Measurements from ENCODE around the gene BRWD1. TPM values are rescaled to one million over a fixed set of nuclear protein-coding genes. Genes with fewer than 3 reads are reported as not detected.

BRWD1 gene
- total and polyA plus RNA-seq, 2 of the 8 experiments (the other 6 are each of a cell fraction or from before 2014, with no cell fraction given), result 9.3 to 45.2 TPM

DNA sequence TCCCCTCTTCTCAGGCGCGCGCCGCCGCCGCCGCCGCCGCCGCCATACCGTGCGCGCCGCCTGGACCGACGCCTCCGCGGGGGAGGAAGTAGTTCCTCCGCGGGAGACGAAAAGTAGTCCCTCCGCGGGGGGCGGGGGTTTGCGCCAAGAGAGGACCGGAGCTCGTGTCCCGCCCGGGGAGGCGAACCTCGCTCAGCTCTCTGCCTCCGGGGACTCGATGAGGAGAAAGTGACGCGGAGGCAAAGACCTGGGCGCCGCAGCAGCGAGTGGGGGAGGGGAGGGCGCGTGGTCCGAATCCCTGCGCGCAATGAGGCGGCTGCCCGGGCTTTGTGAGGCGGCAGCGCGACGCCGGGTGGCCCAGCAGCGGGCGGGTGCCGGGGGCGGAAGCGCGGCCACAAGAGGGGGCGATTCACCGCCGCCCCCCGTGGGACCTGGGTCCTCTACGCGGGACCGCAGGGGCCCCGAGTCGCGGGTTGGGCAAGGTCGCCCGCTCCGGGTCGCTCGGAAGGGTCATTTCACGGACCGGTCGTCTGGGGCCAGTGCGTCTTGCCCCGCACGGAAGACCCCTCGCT, at the start of gene BRWD1 (continued):
- no peak for TF ChIP-seq SUZ12 (IDR thresholded peaks at IDR 0.05; ENCODE audit: low read length)
- no peak for TF ChIP-seq NRF1 (IDR thresholded peaks at IDR 0.05; ENCODE audit: low read depth, low read length)
- TF ChIP-seq CBX8 (IDR thresholded peaks at IDR 0.05; ENCODE audit: borderline replicate concordance, low read depth, low read length), result no peak
- peak; percentile 50 for TF ChIP-seq CREB1 (IDR thresholded peaks at IDR 0.05)
- TF ChIP-seq HDAC2 (IDR thresholded peaks at IDR 0.05; ENCODE audit: borderline replicate concordance in 1 of 2, low read depth in 2 of 2, low read length in 2 of 2), result peak in 1 of 2 experiments; percentile 64; a peak in 1 of 4 replicates
- peak; percentile 91 to 93 for TF ChIP-seq POLR2A (IDR thresholded peaks at IDR 0.05; ENCODE audit: control extremely low read depth in 1 of 2, low read depth in 2 of 2, low read length in 2 of 2)
- no peak for TF ChIP-seq JUND (IDR thresholded peaks at IDR 0.05; ENCODE audit: low read length)
- no peak for TF ChIP-seq SIX5 (IDR thresholded peaks at IDR 0.05; ENCODE audit: low read depth, low read length)
- no peak for TF ChIP-seq JUN (IDR thresholded peaks at IDR 0.05; ENCODE audit: low read depth, low read length)
- 0 out of 2 replicates have a peak, but pooled peaks have one; percentile 30 for TF ChIP-seq SP1 (IDR thresholded peaks at IDR 0.05; ENCODE audit: low read depth, low read length)
- no peak for TF ChIP-seq SAP30 (IDR thresholded peaks at IDR 0.05; ENCODE audit: insufficient read depth, insufficient replicate concordance, low read length)
- TF ChIP-seq RXRA (IDR thresholded peaks at IDR 0.05; ENCODE audit: insufficient read depth, low read depth, low read length), result 0 out of 2 replicates have a peak, but pooled peaks have one; percentile 3
- TF ChIP-seq SP4 (IDR thresholded peaks at IDR 0.05; ENCODE audit: low read length), result no peak
- TF ChIP-seq TAF1 (IDR thresholded peaks at IDR 0.05; ENCODE audit: low read depth, low read length), result peak; percentile 92
- no peak for TF ChIP-seq ZNF274 (IDR thresholded peaks at IDR 0.05; ENCODE audit: borderline replicate concordance, extremely low read depth, low read length)
- TF ChIP-seq SP2 (IDR thresholded peaks at IDR 0.05; ENCODE audit: low read length), result no peak
- TF ChIP-seq CHD2 (IDR thresholded peaks at IDR 0.05; ENCODE audit: low read length), result no peak; the same call in none of the 2 replicates
- peak; percentile 4; the same call in 1 of the 2 replicates for TF ChIP-seq EGR1 (IDR thresholded peaks at IDR 0.05; ENCODE audit: borderline replicate concordance, low read depth, low read length)
- TF ChIP-seq CBX5 (IDR thresholded peaks at IDR 0.05; ENCODE audit: low read depth, low read length), result no peak
- peak; percentile 27 for TF ChIP-seq CTBP2 (IDR thresholded peaks at IDR 0.05; ENCODE audit: borderline replicate concordance, insufficient read depth, insufficient read length, low read length)
- no peak for TF ChIP-seq SRF (IDR thresholded peaks at IDR 0.05; ENCODE audit: low read depth, low read length)
- TF ChIP-seq, protein P1, sequence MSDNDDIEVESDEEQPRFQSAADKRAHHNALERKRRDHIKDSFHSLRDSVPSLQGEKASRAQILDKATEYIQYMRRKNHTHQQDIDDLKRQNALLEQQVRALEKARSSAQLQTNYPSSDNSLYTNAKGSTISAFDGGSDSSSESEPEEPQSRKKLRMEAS (IDR thresholded peaks at IDR 0.05), result peak; percentile 97
- peak; percentile 64; the same call in 1 of the 2 replicates for TF ChIP-seq YY1 (IDR thresholded peaks at IDR 0.05; ENCODE audit: low read depth, low read length)
- TF ChIP-seq, protein P2, sequence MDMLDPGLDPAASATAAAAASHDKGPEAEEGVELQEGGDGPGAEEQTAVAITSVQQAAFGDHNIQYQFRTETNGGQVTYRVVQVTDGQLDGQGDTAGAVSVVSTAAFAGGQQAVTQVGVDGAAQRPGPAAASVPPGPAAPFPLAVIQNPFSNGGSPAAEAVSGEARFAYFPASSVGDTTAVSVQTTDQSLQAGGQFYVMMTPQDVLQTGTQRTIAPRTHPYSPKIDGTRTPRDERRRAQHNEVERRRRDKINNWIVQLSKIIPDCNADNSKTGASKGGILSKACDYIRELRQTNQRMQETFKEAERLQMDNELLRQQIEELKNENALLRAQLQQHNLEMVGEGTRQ (IDR thresholded peaks at IDR 0.05; ENCODE audit: low read length), result no peak
- TF ChIP-seq BACH1 (IDR thresholded peaks at IDR 0.05; ENCODE audit: low read length), result no peak
- 0 out of 2 replicates have a peak, but pooled peaks have one; percentile 8 for TF ChIP-seq KDM5A (IDR thresholded peaks at IDR 0.05; ENCODE audit: low read length)

All from H1 (cell line).